K562 treated with DMSO at 1 percent for 4 hours (cell line): ENCODE data around the gene HMX2. TPM values are rescaled to one million over a fixed set of nuclear protein-coding genes. Genes with fewer than 3 reads are reported as not detected.

Experiments
- total RNA-seq: library from RNA; unstranded; fragments of 300-600 nt; gene quantifications from 2 replicates; pipeline ENCODE4 v1.2.3, GENCODE V29; 2022; ENCODE audit not compliant: insufficient read depth

The HMX2 gene
- total RNA-seq, result 0.85 and 1.8 TPM in 2 replicates

GRCh38 chr10:123147635-123148413 is at the start of gene HMX2:
HMX2 (plus strand) TSS chr10:123148136; CDS start chr10:123148379, 243 bp downstream.

GRCh38 chr10:123135415-123136141 is 12.4 kb upstream of the HMX2 start, which contains the start of gene HMX3:
HMX3 (plus strand) TSS chr10:123135970; CDS start chr10:123136051, 81 bp downstream.

GRCh38 chr10:123154092-123154710 is 6.3 kb downstream of the HMX2 start, which contains the start of gene BUB3:
BUB3 (plus strand) TSS chr10:123154402; CDS start chr10:123154918, 516 bp downstream.

Other genes starting within 250 kb of the HMX2 start
- gene FAM24A, start 237.5 kb upstream of the HMX2 start, total RNA-seq, result not detected in 2 replicates
- 2.5 and 5.3 TPM in 2 replicates for gene C10orf88, start 193.9 kb upstream of the HMX2 start, total RNA-seq
- 10.7 and 11.7 TPM in 2 replicates for gene PSTK, start 167.7 kb upstream of the HMX2 start, total RNA-seq
- gene IKZF5, start 139.3 kb upstream of the HMX2 start, total RNA-seq, result 4.6 and 5.5 TPM in 2 replicates
- gene ACADSB, start 139.1 kb upstream of the HMX2 start, total RNA-seq, result 1.7 and 2.7 TPM in 2 replicates
- gene HMX3, start 12.2 kb upstream of the HMX2 start, total RNA-seq, result 20.7 and 31.3 TPM in 2 replicates
- gene BUB3, start 6.3 kb downstream of the HMX2 start, total RNA-seq, result 119 and 153 TPM in 2 replicates